Measurements from ENCODE around the gene UBE2L6. TPM values are rescaled to one million over a fixed set of nuclear protein-coding genes. Genes with fewer than 3 reads are reported as not detected.
A peak's percentile ranks its signal among the peaks of the same experiment; 100 is the strongest.

The UBE2L6 gene
- total and polyA plus RNA-seq, 7 donors, result 5.3 to 24.7 (median 9.9) TPM

GRCh38 chr11:57610170-57610569, 42.7 kb upstream of the UBE2L6 start:
- no peak for TF ChIP-seq CTCF (IDR thresholded peaks at IDR 0.05)

GRCh38 chr11:57605028-57605420, 37.6 kb upstream of the UBE2L6 start:
- ATAC-seq (no peak), DNase-seq (no peak)
- Histone ChIP-seq H3K27me3 (ENCODE audit: insufficient read depth in 3 of 3, low read length in 2 of 3) (no peaks in the 10 kb centered on the region), H3K36me3 (ENCODE audit: insufficient read depth in 1 of 2, low read depth in 1 of 2) (peaks cover 0 to 24% of the 10 kb centered on the region in 2 donors), H3K4me3 (no peak overlapping the region), H3K27ac (no peak overlapping the region), H3K9me3 (no peaks in the 10 kb centered on the region), H3K4me1 (no peaks in the 10 kb centered on the region)
- WGBS, 3 donors, result 84 to 92% (median 88%) methylated on average over 5 of the region's 5 CpGs
- intact Hi-C loops (cut with DNase I), result no loop called here
- TF ChIP-seq CTCF (IDR thresholded peaks at IDR 0.05), result no peak

More at GRCh38 chr11:57610170-57610569, 42.7 kb upstream of the UBE2L6 start:
- DNase-seq (no peak), ATAC-seq (no peak)
- no peaks in the 10 kb centered on the region for H3K9me3 ChIP-seq
- H3K27ac ChIP-seq, result no peak overlapping the region
- intact Hi-C loops (cut with DNase I), result no loop called here
- no peaks in the 10 kb centered on the region for H3K4me1 ChIP-seq
- H3K4me3 ChIP-seq, result no peak overlapping the region
- no peaks in the 10 kb centered on the region for H3K27me3 ChIP-seq (ENCODE audit: insufficient read depth in 3 of 3, low read length in 2 of 3)
- WGBS, 3 donors, result 88 to 91% (median 89%) methylated on average over 4 of the region's 4 CpGs
- H3K36me3 ChIP-seq (ENCODE audit: insufficient read depth in 1 of 2, low read depth in 1 of 2), result peaks cover 0 to 46% of the 10 kb centered on the region in 2 donors

- Histone ChIP-seq H3K4me3 (no peak overlapping the region), H3K27ac (no peak overlapping the region), H3K4me1 (no peaks in the 10 kb centered on the region), H3K27me3 (ENCODE audit: insufficient read depth in 3 of 3, low read length in 2 of 3) (no peaks in the 10 kb centered on the region), H3K36me3 (ENCODE audit: insufficient read depth in 1 of 2, low read depth in 1 of 2) (peaks cover 0 to 24% of the 10 kb centered on the region in 2 donors), H3K9me3 (no peaks in the 10 kb centered on the region)
- intact Hi-C loops (cut with DNase I), result no loop called here
- DNase-seq (no peak), ATAC-seq (no peak)
- 43 to 57% (median 48%) methylated on average over 8 of the region's 8 CpGs for WGBS, 3 donors
- TF ChIP-seq CTCF (IDR thresholded peaks at IDR 0.05), result no peak
Measured at GRCh38 chr11:57604296-57605027, 37.0 kb upstream of the UBE2L6 start.

GRCh38 chr11:57601297-57601696, 33.8 kb upstream of the UBE2L6 start:
- H3K27me3 ChIP-seq (ENCODE audit: insufficient read depth in 3 of 3, low read length in 2 of 3), result peaks cover 0 to 12% (median 0%) of the 10 kb centered on the region in 3 donors
- H3K36me3 ChIP-seq (ENCODE audit: insufficient read depth in 1 of 2, low read depth in 1 of 2), result peaks cover 0 to 10% of the 10 kb centered on the region in 2 donors
- H3K4me1 ChIP-seq, result no peaks in the 10 kb centered on the region
- no peak overlapping the region for H3K27ac ChIP-seq
- DNase-seq, result peak in 1 of 2 donors; percentile 19
- H3K9me3 ChIP-seq, result no peaks in the 10 kb centered on the region
- intact Hi-C loops (cut with DNase I), result no loop called here
- ATAC-seq, result no peak
- no peak for TF ChIP-seq CTCF (IDR thresholded peaks at IDR 0.05)
- WGBS, 3 donors, result 72 to 89% (median 77%) methylated on average over 3 of the region's 3 CpGs
- H3K4me3 ChIP-seq, result no peak overlapping the region
